Stimulated activated CD4-positive, alpha-beta T cell treated with anti-CD3 and anti-CD28 coated beads, Interleukin-1b, Interleukin-23, amount 100 ng/mL, for 1 hour (primary cell): ENCODE data around the gene FAM83C.

Experiments
- DNase-seq, 2 donors: peaks; one replicate each; pipeline ENCODE4 v3.0.0-alpha.2; 2020; ENCODE audit warnings: low read depth in 2 of 2

The FAM83C gene

DNA sequence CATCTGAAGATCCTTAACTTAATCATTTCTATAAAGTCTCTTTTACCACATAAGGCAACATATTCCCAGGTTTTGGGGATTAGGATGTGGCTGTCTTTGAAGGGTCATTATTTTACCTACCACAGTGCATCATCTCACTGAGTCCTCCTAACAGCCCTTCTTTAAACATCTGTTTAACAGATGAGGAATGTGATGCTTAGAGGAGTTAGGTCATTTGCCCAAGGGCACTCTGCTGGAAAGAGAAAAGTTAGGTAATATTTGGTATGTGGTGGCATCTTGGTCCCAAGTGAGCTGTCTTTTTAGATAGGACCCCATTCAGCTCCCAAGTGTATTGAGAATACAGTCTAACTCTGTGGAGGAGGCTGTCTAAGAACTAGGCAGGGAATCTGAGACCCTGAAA lies 54.7 kb downstream of the FAM83C start:
- DNase-seq: no peak

- no peak for DNase-seq
Observed at GRCh38 chr20:35235881-35236280, 56.3 kb downstream of the FAM83C start.
